MCF 10A (cell line): ENCODE results near the gene PKP2. TPM values are rescaled to one million over a fixed set of nuclear protein-coding genes. Genes with fewer than 3 reads are reported as not detected.

Experiments
- BruUV-seq: library from RNA; stranded (reverse); fragments of 400-500 nt; replicated peaks from 2 replicates; lab custom pipeline; 2021; lab: Mats Ljungman, UMichigan
- CTCF ChIA-PET: fragments of 300-600 bp; sonication (Branson Sonifier 250); formaldehyde crosslinking; extraction: SDS; loops from one replicate; lab custom pipeline; 2021; ENCODE audit warnings: antibody characterized with exemption, inconsistent platforms; lab: Yijun Ruan, JAX
- POLR2A ChIA-PET: fragments of 300-600, 350-650 bp; sonication (Branson Sonifier 250); formaldehyde crosslinking; extraction: SDS; loops from one replicate; lab custom pipeline; 2020; ENCODE audit warnings: antibody characterized with exemption, inconsistent platforms; lab: Yijun Ruan, JAX
- DNase-seq: peaks from one replicate; pipeline ENCODE4 v3.0.0-alpha.2; 2018; ENCODE audit not compliant: unreplicated experiment
- H3K27ac Mint-ChIP-seq: one replicate; pipeline ENCODE4 v1.8.0; 2022; ENCODE audit warnings: mild to moderate bottlenecking, low read depth, mixed read lengths; ENCODE audit not compliant: unreplicated experiment
- H3K27me3 Mint-ChIP-seq: one replicate; pipeline ENCODE4 v1.8.0; 2022; ENCODE audit warnings: mixed read lengths; ENCODE audit not compliant: insufficient read depth, unreplicated experiment
- H3K36me3 Mint-ChIP-seq: one replicate; pipeline ENCODE4 v1.8.0; 2022; ENCODE audit warnings: mild to moderate bottlenecking, moderate library complexity, mixed read lengths; ENCODE audit not compliant: insufficient read depth, unreplicated experiment
- H3K4me1 Mint-ChIP-seq: one replicate; pipeline ENCODE4 v1.8.0; 2022; ENCODE audit warnings: mixed read lengths; ENCODE audit not compliant: insufficient read depth, unreplicated experiment
- H3K4me3 Mint-ChIP-seq: one replicate; pipeline ENCODE4 v1.8.0; 2022; ENCODE audit warnings: mild to moderate bottlenecking, moderate library complexity, mixed read lengths; ENCODE audit not compliant: unreplicated experiment
- H3K9me3 Mint-ChIP-seq: one replicate; pipeline ENCODE4 v1.8.0; 2022; ENCODE audit warnings: mixed read lengths; ENCODE audit not compliant: unreplicated experiment
- intact Hi-C: fragments of 100-400 bp; cut with micrococcal nuclease; formaldehyde crosslinking; loops from 2 replicates; pipeline ENCODE4 v1.14.1; 2022
- total RNA-seq: library from RNA; stranded (reverse); gene quantifications from 2 replicates; pipeline ENCODE4 v1.2.3, GENCODE V29; 2022
- TF ChIP-seq, protein P1 (sequence below): fragments of 200-600 bp; IDR thresholded peaks from one replicate; pipeline ENCODE4 v1.8.0; 2022; ENCODE audit warnings: antibody characterized with exemption, mild to moderate bottlenecking; ENCODE audit not compliant: unreplicated experiment

PKP2 gene
- total RNA-seq, 1 experiment from 2014 or later = 88.0 TPM

- ChIA-PET POLR2A (interaction anchor here (0.6 to 1.4 kb wide), 2 partner anchors 75 to 1410 kb away, joined by 3 to 4 read pairs; no protein-coding TSS in a partner anchor), CTCF (interaction anchor here (0.5 to 1.2 kb wide), 4 partner anchors 16 to 123 kb away, joined by 3 to 4 read pairs (median 4); no protein-coding TSS in a partner anchor)
- H3K27me3 Mint-ChIP-seq = no peaks in the 10 kb centered on the region
- intact Hi-C loops = loop anchor here (10.0 kb wide), 1 partner anchor 68 kb away; no protein-coding TSS in a partner anchor
- no peak overlapping the region for H3K27ac Mint-ChIP-seq
- TF ChIP-seq, protein P1, sequence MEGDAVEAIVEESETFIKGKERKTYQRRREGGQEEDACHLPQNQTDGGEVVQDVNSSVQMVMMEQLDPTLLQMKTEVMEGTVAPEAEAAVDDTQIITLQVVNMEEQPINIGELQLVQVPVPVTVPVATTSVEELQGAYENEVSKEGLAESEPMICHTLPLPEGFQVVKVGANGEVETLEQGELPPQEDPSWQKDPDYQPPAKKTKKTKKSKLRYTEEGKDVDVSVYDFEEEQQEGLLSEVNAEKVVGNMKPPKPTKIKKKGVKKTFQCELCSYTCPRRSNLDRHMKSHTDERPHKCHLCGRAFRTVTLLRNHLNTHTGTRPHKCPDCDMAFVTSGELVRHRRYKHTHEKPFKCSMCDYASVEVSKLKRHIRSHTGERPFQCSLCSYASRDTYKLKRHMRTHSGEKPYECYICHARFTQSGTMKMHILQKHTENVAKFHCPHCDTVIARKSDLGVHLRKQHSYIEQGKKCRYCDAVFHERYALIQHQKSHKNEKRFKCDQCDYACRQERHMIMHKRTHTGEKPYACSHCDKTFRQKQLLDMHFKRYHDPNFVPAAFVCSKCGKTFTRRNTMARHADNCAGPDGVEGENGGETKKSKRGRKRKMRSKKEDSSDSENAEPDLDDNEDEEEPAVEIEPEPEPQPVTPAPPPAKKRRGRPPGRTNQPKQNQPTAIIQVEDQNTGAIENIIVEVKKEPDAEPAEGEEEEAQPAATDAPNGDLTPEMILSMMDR = no peak
- H3K4me3 Mint-ChIP-seq = no peak overlapping the region
- DNase-seq = no peak
- BruUV-seq = no TSS peak
- no peaks in the 10 kb centered on the region for H3K9me3 Mint-ChIP-seq
- H3K4me1 Mint-ChIP-seq = peaks cover 13% of the 10 kb centered on the region
- peaks cover 67% of the 10 kb centered on the region for H3K36me3 Mint-ChIP-seq
These were observed 49.3 kb downstream of the PKP2 start for GRCh38 chr12:32847287-32847686.

GRCh38 chr12:32846053-32846452 is 50.5 kb downstream of the PKP2 start:
- CTCF ChIA-PET = no interaction called here
- POLR2A ChIA-PET = no interaction called here
- intact Hi-C loops = loop anchor here (10.0 kb wide), 1 partner anchor 69 kb away; no protein-coding TSS in a partner anchor
- TF ChIP-seq, protein P1 = no peak
- no peaks in the 10 kb centered on the region for H3K9me3 Mint-ChIP-seq
- no peak for DNase-seq
- peaks cover 76% of the 10 kb centered on the region for H3K36me3 Mint-ChIP-seq
- H3K4me1 Mint-ChIP-seq = peaks cover 13% of the 10 kb centered on the region
- no peak overlapping the region for H3K27ac Mint-ChIP-seq
- BruUV-seq = no TSS peak
- H3K4me3 Mint-ChIP-seq = no peak overlapping the region
- H3K27me3 Mint-ChIP-seq = no peaks in the 10 kb centered on the region

GRCh38 chr12:32843528-32844095 is 53.0 kb downstream of the PKP2 start:
- ChIA-PET POLR2A (interaction anchor here (0.7 to 1.6 kb wide), 4 partner anchors 11 to 88 kb away, joined by 3 to 6 read pairs (median 4); partner anchors contain the start of gene YARS2), CTCF (interaction anchor here (0.6 to 1.9 kb wide), 5 partner anchors 10 to 88 kb away, joined by 3 to 13 read pairs (median 3); partner anchors contain the start of gene YARS2)
- H3K4me1 Mint-ChIP-seq = peaks cover 13% of the 10 kb centered on the region
- TF ChIP-seq, protein P1 = no peak
- no peaks in the 10 kb centered on the region for H3K9me3 Mint-ChIP-seq
- intact Hi-C loops = loop anchor here (10.0 kb wide), 1 partner anchor 71 kb away; no protein-coding TSS in a partner anchor
- no peak overlapping the region for H3K4me3 Mint-ChIP-seq
- H3K36me3 Mint-ChIP-seq = peaks cover 73% of the 10 kb centered on the region
- peak overlapping the region; percentile 28 for H3K27ac Mint-ChIP-seq
- BruUV-seq = no TSS peak
- H3K27me3 Mint-ChIP-seq = no peaks in the 10 kb centered on the region
- DNase-seq = peak; percentile 14

DNA sequence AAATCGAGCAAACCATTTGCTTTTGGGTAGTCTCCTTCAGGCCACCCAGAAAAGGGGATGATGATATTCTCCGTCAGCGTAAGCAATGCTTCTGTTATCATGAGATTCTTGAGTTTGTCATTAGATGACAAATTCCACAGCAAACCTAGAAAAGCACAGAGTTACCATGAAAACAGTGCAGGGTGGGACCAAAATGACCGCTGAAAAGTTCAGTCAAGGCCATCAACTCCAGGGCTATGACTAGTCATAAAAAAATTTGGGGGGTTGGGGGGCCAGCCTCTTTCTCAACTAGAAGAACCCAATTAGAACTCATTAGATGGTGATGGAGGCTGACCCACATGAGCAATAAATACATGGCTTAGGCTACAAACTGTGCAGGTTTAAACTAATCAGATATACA is 55.5 kb downstream of the PKP2 start:
- Mint-ChIP-seq H3K27me3 (no peaks in the 10 kb centered on the region), H3K4me3 (no peak overlapping the region), H3K9me3 (peaks cover 7% of the 10 kb centered on the region), H3K27ac (no peak overlapping the region), H3K36me3 (peaks cover 80% of the 10 kb centered on the region), H3K4me1 (peaks cover 11% of the 10 kb centered on the region)
- intact Hi-C loops = loop anchor here (10.0 kb wide), 1 partner anchor 74 kb away; no protein-coding TSS in a partner anchor
- TF ChIP-seq, protein P1 = no peak
- CTCF ChIA-PET = interaction anchor here (0.6 kb wide), 1 partner anchor 10 kb away, joined by 3 read pairs; no protein-coding TSS in a partner anchor
- POLR2A ChIA-PET = no interaction called here
- no peak for DNase-seq
- no TSS peak for BruUV-seq
